GM12878 (cell line): ENCODE measurements around the gene ATF7.

Experiments
- ATF3 ChIP-seq: IDR thresholded peaks from 2 replicates; pipeline ENCODE4 v1.6.1; 2011; ENCODE audit warnings: low read depth, mild to moderate bottlenecking, low read length, moderate library complexity, borderline replicate concordance; ENCODE audit errors: extremely low read depth
- CTCF ChIP-seq, 3 experiments: IDR thresholded peaks in 2 of 3; conservative IDR thresholded peaks in 1 of 3; 2 replicates each; pipeline ENCODE4 v1.5.1; 2011; ENCODE audit warnings: low read depth in 3 of 3, low read length in 3 of 3, mild to moderate bottlenecking in 3 of 3, control low read depth in 2 of 3, moderate library complexity in 2 of 3, inconsistent platforms in 1 of 3, mixed read lengths in 1 of 3; ENCODE audit not compliant: control insufficient read depth in 2 of 3, insufficient read depth in 1 of 3; ENCODE audit errors: extremely low read depth in 1 of 3
- FOXM1 ChIP-seq: IDR thresholded peaks from 2 replicates; pipeline ENCODE4 v1.6.1; 2012; ENCODE audit warnings: low read depth, mild to moderate bottlenecking, inconsistent platforms, low read length, moderate library complexity
- MEF2A ChIP-seq: IDR thresholded peaks from 2 replicates; pipeline ENCODE4 v1.6.1; 2011; ENCODE audit warnings: low read depth, mild to moderate bottlenecking, low read length, moderate library complexity; ENCODE audit not compliant: insufficient read depth
- NR2C2 ChIP-seq: IDR thresholded peaks from 2 replicates; pipeline ENCODE4 v1.6.1; 2011; ENCODE audit warnings: borderline replicate concordance, low read depth; ENCODE audit not compliant: control insufficient read depth, insufficient read length
- NRF1 ChIP-seq: conservative IDR thresholded peaks from 2 replicates; pipeline ENCODE4 v1.6.1; 2011; ENCODE audit warnings: mild to moderate bottlenecking, low read depth, low read length, improper control_type of control experiment
- POLR2AphosphoS5 ChIP-seq: IDR thresholded peaks from 2 replicates; pipeline ENCODE4 v1.6.1; 2011; ENCODE audit warnings: mild to moderate bottlenecking, low read length, inconsistent platforms
- SMAD1 ChIP-seq: fragments of 450-650 bp; IDR thresholded peaks from 2 replicates; pipeline ENCODE4 v1.6.1; 2018; ENCODE audit warnings: mild to moderate bottlenecking, low read depth; ENCODE audit not compliant: partially characterized antibody

GRCh38 chr12:53591301-53592206 is 34.6 kb downstream of the ATF7 start:
- no peak for TF ChIP-seq CTCF (IDR thresholded peaks at IDR 0.05 in 2 of 3, conservative IDR thresholded peaks at IDR 0.05 in 1 of 3; ENCODE audit: control insufficient read depth in 2 of 3, extremely low read depth in 1 of 3, insufficient read depth in 1 of 3, low read depth in 3 of 3, low read length in 3 of 3)
- TF ChIP-seq NRF1 = no peak
- TF ChIP-seq FOXM1 = no peak
- TF ChIP-seq POLR2AphosphoS5 = no peak
- TF ChIP-seq ATF3 = no peak
- no peak for TF ChIP-seq NR2C2
- no peak for TF ChIP-seq SMAD1
- TF ChIP-seq MEF2A = no peak
